ENCODE results near the gene CREB5. TPM values are rescaled to one million over a fixed set of nuclear protein-coding genes. Genes with fewer than 3 reads are reported as not detected.

CREB5 gene
- total RNA-seq, 1 experiment from 2014 or later, result 0.49 TPM

- ATAC-seq (no peak), DNase-seq (ENCODE audit: low read depth, low spot score) (no peak)
- no peak overlapping the region for H2AFZ ChIP-seq (ENCODE audit: low read depth, low read length, poor library complexity, severe bottlenecking)
- H3K9me3 ChIP-seq (ENCODE audit: control insufficient read depth in 1 of 2, insufficient read depth in 1 of 2, low read depth in 1 of 2, low read length in 2 of 2), result no peaks in the 10 kb centered on the region
- H3K27ac ChIP-seq (ENCODE audit: low read depth, low read length), result no peak overlapping the region
- H3K4me1 ChIP-seq (ENCODE audit: control insufficient read depth in 1 of 2, insufficient read depth in 2 of 2, low read length in 2 of 2), result peaks cover 0 to 6% of the 10 kb centered on the region in 2 experiments; a peak in 1 of 4 replicates
- ChIA-PET POLR2A (no interaction called here), RAD21 (ENCODE audit: low non-redundant PET in 1 of 2, low total read pairs in 2 of 2, uncharacterized antibody in 2 of 2, unreplicated experiment in 2 of 2) (no interaction called here), CTCF (no interaction called here)
- no peaks in the 10 kb centered on the region for H3K9me2 ChIP-seq (ENCODE audit: insufficient read depth)
- no peaks in the 10 kb centered on the region for H3K36me3 ChIP-seq (ENCODE audit: control insufficient read depth in 1 of 2, insufficient read depth in 2 of 2, low read length in 2 of 2)
- H3K27me3 ChIP-seq (ENCODE audit: insufficient read depth, low read length), result no peaks in the 10 kb centered on the region
- no peaks in the 10 kb centered on the region for H3K79me2 ChIP-seq (ENCODE audit: insufficient read depth, low read length)
- BruUV-seq (replicated peaks), result no TSS peak
- TF ChIP-seq EGR1 (IDR thresholded peaks at IDR 0.05; ENCODE audit: low read depth) (no peak), SRF (IDR thresholded peaks at IDR 0.05; ENCODE audit: low read depth) (no peak), CEBPB (IDR thresholded peaks at IDR 0.05; ENCODE audit: low read depth) (no peak), EZH2phosphoT487 (IDR thresholded peaks at IDR 0.05; ENCODE audit: borderline replicate concordance) (no peak), JUND (IDR thresholded peaks at IDR 0.05) (no peak), EZH2 (IDR thresholded peaks at IDR 0.05) (no peak), MAX (IDR thresholded peaks at IDR 0.05) (no peak), ZNF274 (IDR thresholded peaks at IDR 0.05; ENCODE audit: low read depth, low read length) (no peak), POLR2AphosphoS5 (IDR thresholded peaks at IDR 0.05; ENCODE audit: low read depth, low read length) (no peak), ZFX (IDR thresholded peaks at IDR 0.05) (no peak), CBX3 (IDR thresholded peaks at IDR 0.05; ENCODE audit: low read depth) (no peak), TCF7L2 (IDR thresholded peaks at IDR 0.05; ENCODE audit: borderline replicate concordance, extremely low read depth, insufficient read depth, insufficient read length) (no peak), YY1 (IDR thresholded peaks at IDR 0.05; ENCODE audit: extremely low read depth, insufficient replicate concordance, low read depth, low read length) (no peak), FOSL1 (IDR thresholded peaks at IDR 0.05; ENCODE audit: low read depth) (no peak), RAD21 (IDR thresholded peaks at IDR 0.05; ENCODE audit: low read depth) (no peak), SIN3A (IDR thresholded peaks at IDR 0.05; ENCODE audit: low read depth) (no peak)
- TF ChIP-seq, protein P1, sequence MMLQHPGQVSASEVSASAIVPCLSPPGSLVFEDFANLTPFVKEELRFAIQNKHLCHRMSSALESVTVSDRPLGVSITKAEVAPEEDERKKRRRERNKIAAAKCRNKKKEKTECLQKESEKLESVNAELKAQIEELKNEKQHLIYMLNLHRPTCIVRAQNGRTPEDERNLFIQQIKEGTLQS (IDR thresholded peaks at IDR 0.05), result no peak
- TF ChIP-seq, protein P2, sequence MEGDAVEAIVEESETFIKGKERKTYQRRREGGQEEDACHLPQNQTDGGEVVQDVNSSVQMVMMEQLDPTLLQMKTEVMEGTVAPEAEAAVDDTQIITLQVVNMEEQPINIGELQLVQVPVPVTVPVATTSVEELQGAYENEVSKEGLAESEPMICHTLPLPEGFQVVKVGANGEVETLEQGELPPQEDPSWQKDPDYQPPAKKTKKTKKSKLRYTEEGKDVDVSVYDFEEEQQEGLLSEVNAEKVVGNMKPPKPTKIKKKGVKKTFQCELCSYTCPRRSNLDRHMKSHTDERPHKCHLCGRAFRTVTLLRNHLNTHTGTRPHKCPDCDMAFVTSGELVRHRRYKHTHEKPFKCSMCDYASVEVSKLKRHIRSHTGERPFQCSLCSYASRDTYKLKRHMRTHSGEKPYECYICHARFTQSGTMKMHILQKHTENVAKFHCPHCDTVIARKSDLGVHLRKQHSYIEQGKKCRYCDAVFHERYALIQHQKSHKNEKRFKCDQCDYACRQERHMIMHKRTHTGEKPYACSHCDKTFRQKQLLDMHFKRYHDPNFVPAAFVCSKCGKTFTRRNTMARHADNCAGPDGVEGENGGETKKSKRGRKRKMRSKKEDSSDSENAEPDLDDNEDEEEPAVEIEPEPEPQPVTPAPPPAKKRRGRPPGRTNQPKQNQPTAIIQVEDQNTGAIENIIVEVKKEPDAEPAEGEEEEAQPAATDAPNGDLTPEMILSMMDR (IDR thresholded peaks at IDR 0.05 in 2 of 3, conservative IDR thresholded peaks at IDR 0.05 in 1 of 3; ENCODE audit: borderline replicate concordance in 1 of 3, insufficient read depth in 1 of 3, low read depth in 2 of 3, low read length in 2 of 3), result no peak
- TF ChIP-seq, protein P3, sequence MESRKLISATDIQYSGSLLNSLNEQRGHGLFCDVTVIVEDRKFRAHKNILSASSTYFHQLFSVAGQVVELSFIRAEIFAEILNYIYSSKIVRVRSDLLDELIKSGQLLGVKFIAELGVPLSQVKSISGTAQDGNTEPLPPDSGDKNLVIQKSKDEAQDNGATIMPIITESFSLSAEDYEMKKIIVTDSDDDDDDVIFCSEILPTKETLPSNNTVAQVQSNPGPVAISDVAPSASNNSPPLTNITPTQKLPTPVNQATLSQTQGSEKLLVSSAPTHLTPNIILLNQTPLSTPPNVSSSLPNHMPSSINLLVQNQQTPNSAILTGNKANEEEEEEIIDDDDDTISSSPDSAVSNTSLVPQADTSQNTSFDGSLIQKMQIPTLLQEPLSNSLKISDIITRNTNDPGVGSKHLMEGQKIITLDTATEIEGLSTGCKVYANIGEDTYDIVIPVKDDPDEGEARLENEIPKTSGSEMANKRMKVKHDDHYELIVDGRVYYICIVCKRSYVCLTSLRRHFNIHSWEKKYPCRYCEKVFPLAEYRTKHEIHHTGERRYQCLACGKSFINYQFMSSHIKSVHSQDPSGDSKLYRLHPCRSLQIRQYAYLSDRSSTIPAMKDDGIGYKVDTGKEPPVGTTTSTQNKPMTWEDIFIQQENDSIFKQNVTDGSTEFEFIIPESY (IDR thresholded peaks at IDR 0.05; ENCODE audit: extremely low read depth, insufficient replicate concordance, low read length), result no peak
- no peak overlapping the region for H3K9ac ChIP-seq (ENCODE audit: low read length)
- H3K4me3 ChIP-seq (replicated peaks in 1 of 2; ENCODE audit: low read depth in 1 of 2, low read length in 2 of 2), result no peak overlapping the region
- H4K20me1 ChIP-seq (ENCODE audit: insufficient read depth), result no peaks in the 10 kb centered on the region
- intact Hi-C loops (cut with micrococcal nuclease), result no loop called here
- H3K4me2 ChIP-seq (ENCODE audit: low read length), result no peak overlapping the region
Observed at GRCh38 chr7:28382144-28382543, 30.2 kb upstream of the CREB5 start.
